Upper lobe of right lung (tissue), 1 donor: Measurements from ENCODE around the gene DDX41. TPM values are rescaled to one million over a fixed set of nuclear protein-coding genes. Genes with fewer than 3 reads are reported as not detected.
A peak's percentile ranks its signal among the peaks of the same experiment; 100 is the strongest.

Experiments used
- ATAC-seq: fragments of 200-7000 bp; cut with Tn5 transposase; one replicate; pipeline ENCODE4 v1.9.1; 2020; ENCODE audit warnings: mild to moderate bottlenecking, moderate library complexity
- DNase-seq: peaks from one replicate; pipeline ENCODE4 v3.0.0-alpha.2; 2020
- H3K27ac ChIP-seq: fragments of 200-600 bp; one replicate; pipeline ENCODE4 v1.8.0; 2022
- H3K27me3 ChIP-seq: fragments of 200-600 bp; one replicate; pipeline ENCODE4 v1.8.0; 2022; ENCODE audit warnings: mild to moderate bottlenecking
- H3K36me3 ChIP-seq: fragments of 200-600 bp; one replicate; pipeline ENCODE4 v1.8.0; 2022
- H3K4me1 ChIP-seq: fragments of 200-600 bp; one replicate; pipeline ENCODE4 v1.8.0; 2022
- H3K4me3 ChIP-seq: fragments of 200-600 bp; one replicate; pipeline ENCODE4 v1.8.0; 2022; ENCODE audit warnings: mild to moderate bottlenecking
- H3K9me3 ChIP-seq: fragments of 200-600 bp; one replicate; pipeline ENCODE4 v1.8.0; 2022
- intact Hi-C: fragments of 100-400 bp; cut with DNase I; formaldehyde crosslinking; loops from one replicate; pipeline ENCODE4 v1.11.0; 2022
- total RNA-seq: library from RNA; stranded (reverse); fragmentation: NEBNext Ultra II Directional; extraction: Animal tissue kit (Norgen Biotek cat#: 25700); gene quantifications from one replicate; pipeline ENCODE4 v1.2.1, GENCODE V29; 2021
- TF ChIP-seq, protein P1 (sequence below): fragments of 200-600 bp; IDR thresholded peaks from one replicate; pipeline ENCODE4 v1.8.0; 2022; ENCODE audit warnings: antibody characterized with exemption
- donor health status: DM: no; HTN: yes; CAD: no; lungs with severe emphysema.

DDX41 gene
- total RNA-seq, 1 donor from 2014 or later, result 61.6 TPM

DNA sequence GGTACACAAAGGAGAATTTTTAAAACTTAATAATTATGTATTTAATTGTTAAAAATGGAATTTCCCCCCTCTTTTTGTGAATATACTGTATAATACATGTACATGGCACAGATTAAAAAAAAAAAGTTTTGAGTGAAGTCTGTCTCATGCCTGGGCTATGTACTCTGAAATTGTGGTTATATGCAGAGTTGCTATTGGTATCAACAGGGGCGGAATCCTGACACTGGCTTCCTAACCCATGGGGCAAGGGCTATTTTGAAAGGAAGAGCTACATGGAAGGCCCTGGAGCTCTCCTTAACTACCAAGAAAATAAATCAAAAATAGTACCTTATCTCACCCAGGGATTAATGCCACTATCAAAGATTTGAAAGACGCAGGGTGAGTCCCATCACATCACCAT lies 38.5 kb upstream of the DDX41 start:
- ATAC-seq (no peak), DNase-seq (no peak)
- Histone ChIP-seq H3K9me3 (no peaks in the 10 kb centered on the region), H3K4me3 (no peak overlapping the region), H3K4me1 (peaks cover 12% of the 10 kb centered on the region), H3K27ac (no peak overlapping the region), H3K27me3 (no peaks in the 10 kb centered on the region), H3K36me3 (peaks cover 17% of the 10 kb centered on the region)
- intact Hi-C loops, result no loop called here
- TF ChIP-seq, protein P1, sequence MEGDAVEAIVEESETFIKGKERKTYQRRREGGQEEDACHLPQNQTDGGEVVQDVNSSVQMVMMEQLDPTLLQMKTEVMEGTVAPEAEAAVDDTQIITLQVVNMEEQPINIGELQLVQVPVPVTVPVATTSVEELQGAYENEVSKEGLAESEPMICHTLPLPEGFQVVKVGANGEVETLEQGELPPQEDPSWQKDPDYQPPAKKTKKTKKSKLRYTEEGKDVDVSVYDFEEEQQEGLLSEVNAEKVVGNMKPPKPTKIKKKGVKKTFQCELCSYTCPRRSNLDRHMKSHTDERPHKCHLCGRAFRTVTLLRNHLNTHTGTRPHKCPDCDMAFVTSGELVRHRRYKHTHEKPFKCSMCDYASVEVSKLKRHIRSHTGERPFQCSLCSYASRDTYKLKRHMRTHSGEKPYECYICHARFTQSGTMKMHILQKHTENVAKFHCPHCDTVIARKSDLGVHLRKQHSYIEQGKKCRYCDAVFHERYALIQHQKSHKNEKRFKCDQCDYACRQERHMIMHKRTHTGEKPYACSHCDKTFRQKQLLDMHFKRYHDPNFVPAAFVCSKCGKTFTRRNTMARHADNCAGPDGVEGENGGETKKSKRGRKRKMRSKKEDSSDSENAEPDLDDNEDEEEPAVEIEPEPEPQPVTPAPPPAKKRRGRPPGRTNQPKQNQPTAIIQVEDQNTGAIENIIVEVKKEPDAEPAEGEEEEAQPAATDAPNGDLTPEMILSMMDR, result no peak

DNA sequence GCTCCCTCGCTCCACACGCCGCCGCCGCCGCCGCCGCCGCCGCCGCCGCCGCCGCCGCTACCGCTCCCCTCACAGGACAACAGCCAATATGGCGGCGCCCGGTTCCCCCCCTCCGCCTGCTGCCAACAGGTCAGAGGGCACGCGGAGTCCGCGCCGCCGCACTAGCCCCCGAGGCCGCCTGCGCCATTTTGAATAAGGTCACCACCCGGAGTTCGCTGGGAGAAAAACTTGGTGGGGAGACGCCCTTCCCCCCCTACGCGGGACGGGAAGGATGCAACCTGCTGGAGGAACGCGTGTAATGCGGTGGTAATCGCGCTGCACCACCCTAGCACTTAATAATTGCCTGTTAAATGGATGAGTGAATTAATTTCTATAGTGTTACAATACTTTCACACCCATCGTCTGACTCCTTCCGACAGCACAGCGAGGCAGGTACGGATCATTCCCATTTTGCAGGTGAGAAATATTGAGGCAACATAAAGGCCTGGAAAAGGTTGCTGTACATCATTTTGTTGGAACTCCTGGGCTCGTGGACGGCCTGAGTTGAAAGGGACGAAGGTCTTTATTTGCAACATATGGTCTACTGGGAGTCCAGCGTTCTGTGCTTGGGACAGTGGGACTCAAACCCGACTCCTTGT lies 37.8 kb upstream of the DDX41 start, which contains the start of gene FAM193B:
FAM193B (minus strand) TSS at position 90 of the 638 bp plus-strand sequence. CDS start 105 bp downstream, outside the sequence.
- peak within 1 kb of the TSS; percentile 95 for H3K4me3 ChIP-seq
- H3K36me3 ChIP-seq, result peaks cover 21% of the 10 kb centered on the region
- DNase-seq (peak; percentile 97), ATAC-seq (peak; percentile 98)
- TF ChIP-seq, protein P1, result peak; percentile 38
- H3K27me3 ChIP-seq, result no peaks in the 10 kb centered on the region
- peaks cover 12% of the 10 kb centered on the region for H3K4me1 ChIP-seq
- no peaks in the 10 kb centered on the region for H3K9me3 ChIP-seq
- intact Hi-C loops, result no loop called here
- H3K27ac ChIP-seq, result peak within 1 kb of the TSS; percentile 73

DNA sequence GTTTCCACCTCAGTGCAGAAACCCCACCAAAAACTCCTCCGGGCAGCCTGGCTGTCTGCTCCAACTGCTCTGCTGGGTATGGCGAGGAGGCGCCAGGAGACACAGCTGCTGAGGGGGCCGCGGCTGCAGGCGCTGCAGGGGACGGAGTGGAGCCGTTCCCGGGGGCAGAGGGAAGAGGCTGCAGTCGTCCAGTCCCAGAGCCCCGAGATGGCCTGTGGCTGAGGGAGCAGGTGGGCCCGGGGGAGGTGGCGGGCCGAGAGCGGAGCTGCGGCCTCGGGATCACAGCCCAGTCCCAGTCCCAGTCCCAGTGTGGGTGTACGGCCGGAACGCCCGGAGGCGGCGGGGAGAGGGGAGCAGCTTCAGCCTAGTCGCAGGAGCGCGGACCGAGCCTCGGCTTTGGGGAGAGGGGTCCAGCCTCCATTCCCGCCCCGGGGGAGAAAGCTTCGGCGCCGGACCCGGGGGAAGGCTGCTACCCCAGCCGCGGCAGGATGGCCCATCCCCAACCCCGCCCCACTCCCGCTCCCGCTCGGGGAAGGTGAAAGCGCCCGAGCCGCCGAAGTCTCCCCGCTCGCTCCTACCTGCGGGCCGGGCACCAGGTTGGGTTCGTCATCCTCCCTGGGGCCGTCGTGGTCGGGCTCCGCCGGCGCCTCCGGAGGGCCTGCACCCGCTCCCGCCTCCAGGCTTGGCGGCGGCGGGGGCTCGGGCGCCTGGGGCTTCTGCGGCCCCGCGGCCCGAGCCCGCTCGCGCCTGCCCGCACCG lies 37.1 kb upstream of the DDX41 start:
- peak overlapping the region; percentile 73 for H3K27ac ChIP-seq
- TF ChIP-seq, protein P1, result no peak
- H3K4me3 ChIP-seq, result peak overlapping the region; percentile 95
- intact Hi-C loops, result no loop called here
- peak; percentile 83 for DNase-seq
- peaks cover 21% of the 10 kb centered on the region for H3K36me3 ChIP-seq
- peaks cover 12% of the 10 kb centered on the region for H3K4me1 ChIP-seq
- no peaks in the 10 kb centered on the region for H3K9me3 ChIP-seq
- ATAC-seq, result peak; percentile 60
- no peaks in the 10 kb centered on the region for H3K27me3 ChIP-seq

DNA sequence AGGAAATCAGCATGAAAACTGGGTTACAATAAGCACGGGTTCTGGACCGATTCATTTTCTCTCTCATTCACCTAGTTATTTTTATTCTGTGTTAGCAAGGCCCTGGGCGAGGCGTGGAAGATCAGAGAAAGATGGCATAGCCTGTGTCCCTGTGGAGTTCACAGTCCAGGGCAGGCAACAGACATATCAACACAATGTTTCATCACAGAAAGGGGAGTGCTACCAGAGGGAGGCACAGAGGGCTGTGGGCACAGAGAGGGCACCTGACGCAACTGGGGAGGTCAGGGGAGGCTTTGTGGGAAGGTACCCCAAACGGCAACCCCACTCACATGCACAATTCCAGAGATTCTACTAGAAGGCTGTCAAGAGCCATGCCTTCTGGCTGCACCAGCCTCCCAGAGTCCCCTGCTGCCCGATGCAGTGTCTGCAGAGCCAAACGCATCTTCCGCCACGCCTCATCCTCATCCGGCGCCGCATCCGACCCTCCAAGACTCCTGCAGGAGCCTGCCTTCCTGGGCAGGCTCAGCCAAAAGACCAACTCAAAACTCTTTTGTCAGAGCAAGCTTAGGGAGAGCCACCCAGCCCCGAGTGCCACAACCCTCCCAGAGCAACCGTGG lies 36.2 kb upstream of the DDX41 start:
- peak overlapping the region; percentile 95 for H3K4me3 ChIP-seq
- no peaks in the 10 kb centered on the region for H3K27me3 ChIP-seq
- ATAC-seq, result no peak
- intact Hi-C loops, result no loop called here
- no peak for DNase-seq
- peak overlapping the region; percentile 73 for H3K27ac ChIP-seq
- peaks cover 13% of the 10 kb centered on the region for H3K4me1 ChIP-seq
- H3K36me3 ChIP-seq, result peaks cover 21% of the 10 kb centered on the region
- TF ChIP-seq, protein P1, result no peak
- no peaks in the 10 kb centered on the region for H3K9me3 ChIP-seq

DNA sequence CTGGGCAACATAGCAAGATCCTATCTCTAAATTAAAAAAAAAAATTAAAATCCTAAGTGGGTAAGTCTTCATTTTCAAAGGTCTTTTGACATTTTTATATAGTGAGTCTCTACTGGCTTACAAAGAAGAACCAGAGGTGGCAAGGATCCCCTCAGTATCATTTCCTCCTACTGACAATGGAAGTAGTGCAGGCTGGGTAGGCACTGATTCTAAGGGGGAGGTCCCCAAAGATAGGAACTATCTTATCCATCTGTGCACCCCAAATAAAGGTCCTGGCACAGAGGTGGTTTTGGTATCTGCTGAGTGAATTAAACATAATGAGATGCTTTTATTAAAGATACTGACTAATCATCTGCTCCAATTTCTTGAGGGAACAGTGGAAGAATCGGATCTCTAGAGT lies 33.4 kb upstream of the DDX41 start:
- ATAC-seq, result no peak
- no peaks in the 10 kb centered on the region for H3K9me3 ChIP-seq
- H3K27me3 ChIP-seq, result no peaks in the 10 kb centered on the region
- H3K27ac ChIP-seq, result no peak overlapping the region
- intact Hi-C loops, result no loop called here
- H3K4me1 ChIP-seq, result peaks cover 31% of the 10 kb centered on the region
- no peak overlapping the region for H3K4me3 ChIP-seq
- TF ChIP-seq, protein P1, result no peak
- peaks cover 21% of the 10 kb centered on the region for H3K36me3 ChIP-seq
- DNase-seq, result no peak
